ENCODE measurements around the gene MYO5C. TPM values are rescaled to one million over a fixed set of nuclear protein-coding genes. Genes with fewer than 3 reads are reported as not detected.
A peak's percentile ranks its signal among the peaks of the same experiment; 100 is the strongest.

MYO5C gene
- total RNA-seq, 2 experiments from 2014 or later: 1.6 to 4.1 TPM

GRCh38 chr15:52183562-52184173, 111.9 kb downstream of the MYO5C start:
- ChIA-PET CTCF (ENCODE audit: unreplicated experiment) (interaction anchor here (0.9 to 2.3 kb wide), 4 partner anchors 25 to 52 kb away, joined by 3 to 10 read pairs (median 10); no protein-coding TSS in a partner anchor), POLR2A (interaction anchor here (0.7 to 1.8 kb wide), 9 partner anchors 10 to 71 kb away, joined by 3 to 6 read pairs (median 5); no protein-coding TSS in a partner anchor)
- DNase-seq (ENCODE audit: low spot score): peak; percentile 75
- Histone ChIP-seq H3K9me2 (ENCODE audit: insufficient read depth, low read length) (no peaks in the 10 kb centered on the region), H4K20me1 (ENCODE audit: insufficient read depth, low read length) (peaks cover 4% of the 10 kb centered on the region; the same call in 1 of the 2 replicates), H3K4me3 (ENCODE audit: low read depth, low read length, poor library complexity, severe bottlenecking) (no peak overlapping the region), H3K4me1 (ENCODE audit: insufficient read depth, low read length, poor library complexity, severe bottlenecking) (peaks cover 40% of the 10 kb centered on the region), H3K9me3 (ENCODE audit: low read length) (no peaks in the 10 kb centered on the region), H3K4me2 (ENCODE audit: low read length) (peak overlapping the region; percentile 32; the same call in 1 of the 2 replicates), H3K36me3 (ENCODE audit: insufficient read depth, low read length) (no peaks in the 10 kb centered on the region), H2AFZ (ENCODE audit: low read length) (no peak overlapping the region; the same call in 1 of the 2 replicates), H3K27ac (ENCODE audit: low read depth, low read length, poor library complexity, severe bottlenecking) (peak overlapping the region; percentile 46), H3K79me2 (ENCODE audit: insufficient read depth, low read depth, low read length) (peaks cover 5% of the 10 kb centered on the region)
- no TSS peak for BruUV-seq (replicated peaks)
- no peak for TF ChIP-seq EZH2phosphoT487 (IDR thresholded peaks at IDR 0.05; ENCODE audit: borderline replicate concordance, low read depth, low read length)
- TF ChIP-seq CTCF (conservative IDR thresholded peaks at IDR 0.05; ENCODE audit: low read length): peak; percentile 97
- intact Hi-C loops (cut with micrococcal nuclease; ENCODE audit: unreplicated experiment): loop anchor here (1.0 to 5.0 kb wide), 5 partner anchors 25 to 494 kb away; partner anchors contain the start of gene ATOSA

DNA sequence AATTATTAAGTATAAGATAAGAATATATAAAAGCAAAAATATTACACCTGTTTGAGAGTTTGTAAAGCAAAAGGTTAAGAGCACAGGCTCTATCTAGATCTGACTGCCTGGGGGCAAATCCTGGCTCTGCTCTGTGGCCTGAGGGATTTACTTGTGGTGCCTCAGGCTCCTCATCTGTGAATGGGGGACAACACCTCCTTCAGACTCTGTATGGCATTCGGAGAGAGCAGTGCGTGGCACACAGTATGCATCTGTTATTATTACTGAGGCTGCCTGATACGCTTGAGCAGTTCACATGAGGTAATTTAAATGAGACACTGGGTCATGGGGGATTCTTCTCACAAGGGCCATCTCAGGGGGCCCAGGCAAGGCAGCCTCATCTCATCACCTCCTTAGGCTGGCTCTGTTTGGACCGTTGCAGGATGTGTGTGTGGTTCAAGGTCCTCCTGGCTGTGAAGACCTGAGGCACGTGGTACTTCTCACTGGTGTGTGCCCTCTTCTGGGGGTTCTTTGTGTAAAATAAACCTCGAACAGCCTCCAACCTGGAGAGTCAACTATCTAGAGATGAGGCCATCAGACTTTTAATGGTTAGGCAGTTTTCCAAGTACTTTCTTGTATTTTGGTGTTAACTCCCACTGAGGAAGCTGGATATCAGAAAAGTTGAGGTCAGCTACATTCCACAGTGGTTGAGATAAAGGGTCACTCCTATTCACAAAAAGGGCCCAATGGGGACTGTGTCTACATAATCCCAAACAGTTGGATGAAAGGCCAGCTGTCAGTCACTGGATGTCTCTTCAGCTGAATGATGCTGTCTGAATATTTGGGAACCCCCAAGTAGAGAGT, 113.4 kb downstream of the MYO5C start:
- H3K79me2 ChIP-seq (ENCODE audit: insufficient read depth, low read depth, low read length): peaks cover 20% of the 10 kb centered on the region
- POLR2A ChIA-PET: interaction anchor here (0.7 to 1.7 kb wide), 5 partner anchors 28 to 53 kb away, joined by 3 to 4 read pairs (median 3); no protein-coding TSS in a partner anchor
- H4K20me1 ChIP-seq (ENCODE audit: insufficient read depth, low read length): peaks cover 13% of the 10 kb centered on the region
- no peaks in the 10 kb centered on the region for H3K9me2 ChIP-seq (ENCODE audit: insufficient read depth, low read length)
- DNase-seq (ENCODE audit: low spot score): peak; percentile 66
- intact Hi-C loops (cut with micrococcal nuclease; ENCODE audit: unreplicated experiment): loop anchor here (2.0 to 5.0 kb wide), 3 partner anchors 27 to 495 kb away; partner anchors contain the start of gene ATOSA
- CTCF ChIA-PET (ENCODE audit: unreplicated experiment): interaction anchor here (1.0 kb wide), 1 partner anchor 50 kb away, joined by 3 read pairs; no protein-coding TSS in a partner anchor
- peak overlapping the region; percentile 64; the same call in 1 of the 2 replicates for H2AFZ ChIP-seq (ENCODE audit: low read length)
- H3K9me3 ChIP-seq (ENCODE audit: low read length): no peaks in the 10 kb centered on the region
- peaks cover 55% of the 10 kb centered on the region for H3K4me1 ChIP-seq (ENCODE audit: insufficient read depth, low read length, poor library complexity, severe bottlenecking)
- TF ChIP-seq EZH2phosphoT487 (IDR thresholded peaks at IDR 0.05; ENCODE audit: borderline replicate concordance, low read depth, low read length): no peak
- TF ChIP-seq CTCF (conservative IDR thresholded peaks at IDR 0.05; ENCODE audit: low read length): peak; percentile 40; the same call in 1 of the 2 replicates
- H3K36me3 ChIP-seq (ENCODE audit: insufficient read depth, low read length): no peaks in the 10 kb centered on the region
- BruUV-seq (replicated peaks): no TSS peak
- H3K4me3 ChIP-seq (ENCODE audit: low read depth, low read length, poor library complexity, severe bottlenecking): peak overlapping the region; percentile 2
- H3K4me2 ChIP-seq (ENCODE audit: low read length): peak overlapping the region; percentile 41
- H3K27ac ChIP-seq (ENCODE audit: low read depth, low read length, poor library complexity, severe bottlenecking): peak overlapping the region; percentile 46

Data from OCI-LY7 (cell line).